Right lobe of liver (tissue), 4 donors: ENCODE data around the gene EIF4E3.

ENCODE experiments used
- POLR2A ChIP-seq: fragments of 450-650 bp; IDR thresholded peaks from one replicate; pipeline ENCODE4 v1.6.1; 2017; ENCODE audit warnings: antibody characterized with exemption, mild to moderate bottlenecking
- TF ChIP-seq, protein P1 (sequence below), 4 donors: fragments of 200-600 bp in 3 of 4; fragments of 450-650 bp in 1 of 4; IDR thresholded peaks; one replicate each; pipeline versions ENCODE4 v1.5.1 to v1.8.0; 2016 to 2022; ENCODE audit warnings: antibody characterized with exemption in 4 of 4, mild to moderate bottlenecking in 2 of 4
- donor health status: DM: no; HTN: no; CAD: no.
- donor health status: DM: no; HTN: no; CAD: no.
- donor health status: DM: no; HTN: yes; CAD: no.

DNA sequence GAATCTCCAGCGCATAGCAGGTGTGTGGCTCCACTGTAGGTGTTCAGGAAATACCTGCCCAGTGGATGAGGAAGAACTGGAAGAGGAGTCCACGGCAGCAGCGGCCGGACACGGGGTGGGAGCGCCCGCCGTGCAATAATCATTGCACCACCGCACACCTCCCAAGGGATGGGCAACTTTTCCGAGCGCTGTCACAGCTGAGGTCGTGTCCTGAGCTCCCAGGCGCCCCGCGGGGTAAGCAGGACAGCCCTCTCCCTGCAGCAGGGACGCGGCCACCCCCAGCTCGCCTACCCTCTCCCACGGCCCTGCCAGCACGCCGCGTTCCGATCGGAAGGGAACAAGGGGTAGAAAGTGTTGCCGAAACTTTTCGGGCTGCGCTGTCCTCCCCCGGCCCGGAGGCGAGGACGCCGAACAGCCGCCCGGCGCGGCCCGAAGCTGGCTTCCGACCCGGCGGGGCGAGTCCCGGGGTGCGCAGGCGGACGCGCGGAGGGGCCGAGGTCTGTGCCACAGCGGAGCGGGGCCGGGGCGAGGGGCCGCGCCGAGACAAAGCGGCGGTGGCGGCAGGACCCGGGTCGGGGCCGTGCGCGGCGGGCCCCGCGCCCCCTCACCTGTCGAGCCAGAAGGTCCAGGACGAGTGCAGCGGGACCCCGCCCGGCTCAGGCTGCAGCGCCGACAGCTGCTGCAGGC, 475 bp downstream of the EIF4E3 start:
- TF ChIP-seq, protein P1, sequence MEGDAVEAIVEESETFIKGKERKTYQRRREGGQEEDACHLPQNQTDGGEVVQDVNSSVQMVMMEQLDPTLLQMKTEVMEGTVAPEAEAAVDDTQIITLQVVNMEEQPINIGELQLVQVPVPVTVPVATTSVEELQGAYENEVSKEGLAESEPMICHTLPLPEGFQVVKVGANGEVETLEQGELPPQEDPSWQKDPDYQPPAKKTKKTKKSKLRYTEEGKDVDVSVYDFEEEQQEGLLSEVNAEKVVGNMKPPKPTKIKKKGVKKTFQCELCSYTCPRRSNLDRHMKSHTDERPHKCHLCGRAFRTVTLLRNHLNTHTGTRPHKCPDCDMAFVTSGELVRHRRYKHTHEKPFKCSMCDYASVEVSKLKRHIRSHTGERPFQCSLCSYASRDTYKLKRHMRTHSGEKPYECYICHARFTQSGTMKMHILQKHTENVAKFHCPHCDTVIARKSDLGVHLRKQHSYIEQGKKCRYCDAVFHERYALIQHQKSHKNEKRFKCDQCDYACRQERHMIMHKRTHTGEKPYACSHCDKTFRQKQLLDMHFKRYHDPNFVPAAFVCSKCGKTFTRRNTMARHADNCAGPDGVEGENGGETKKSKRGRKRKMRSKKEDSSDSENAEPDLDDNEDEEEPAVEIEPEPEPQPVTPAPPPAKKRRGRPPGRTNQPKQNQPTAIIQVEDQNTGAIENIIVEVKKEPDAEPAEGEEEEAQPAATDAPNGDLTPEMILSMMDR (IDR thresholded peaks at IDR 0.05): no peak
- TF ChIP-seq POLR2A: peak; percentile 16
